CD14-positive monocyte (primary cell): ENCODE measurements around the gene MACROH2A1. TPM values are rescaled to one million over a fixed set of nuclear protein-coding genes. Genes with fewer than 3 reads are reported as not detected.
A peak's percentile ranks its signal among the peaks of the same experiment; 100 is the strongest.

Source experiments
- DNase-seq, 3 donors: peaks; one replicate each; pipeline ENCODE4 v3.0.0-alpha.2; 2011 to 2022
- H2AFZ ChIP-seq: 2 replicates; pipeline ENCODE4 v1.6.0; 2012; ENCODE audit warnings: mild to moderate bottlenecking, low read depth, low read length, inconsistent platforms; ENCODE audit not compliant: insufficient read depth, poor library complexity, severe bottlenecking
- H3K27ac ChIP-seq, 2 donors: 1 replicate in 1 of 2; 2 replicates in 1 of 2; pipeline ENCODE4 v1.5.1; 2012 to 2013; ENCODE audit warnings: low read length in 2 of 2, control low read depth in 1 of 2, inconsistent platforms in 1 of 2, low read depth in 1 of 2, mild to moderate bottlenecking in 1 of 2
- H3K27me3 ChIP-seq, 2 donors: one replicate each; pipeline versions ENCODE4 v1.6.0 to v1.6.1; 2011 to 2013; ENCODE audit warnings: low read length in 2 of 2; ENCODE audit not compliant: control insufficient read depth in 2 of 2, insufficient read depth in 2 of 2
- H3K36me3 ChIP-seq, 2 donors: replicated peaks in 1 of 2; 1 replicate in 1 of 2; 2 replicates in 1 of 2; pipeline versions ENCODE4 v1.5.1 to v1.6.1; 2012 to 2013; ENCODE audit warnings: low read length in 2 of 2, control low read depth in 1 of 2, inconsistent platforms in 1 of 2, mild to moderate bottlenecking in 1 of 2; ENCODE audit not compliant: insufficient read depth in 2 of 2, control insufficient read depth in 1 of 2
- H3K4me1 ChIP-seq, 2 donors: 1 replicate in 1 of 2; 2 replicates in 1 of 2; pipeline versions ENCODE4 v1.5.1 to v1.6.1; 2012 to 2013; ENCODE audit warnings: low read length in 2 of 2, control low read depth in 1 of 2, inconsistent platforms in 1 of 2, mild to moderate bottlenecking in 1 of 2, moderate library complexity in 1 of 2; ENCODE audit not compliant: insufficient read depth in 2 of 2, control insufficient read depth in 1 of 2
- H3K4me2 ChIP-seq: replicated peaks from 2 replicates; pipeline ENCODE3; 2012; ENCODE audit warnings: low read length, moderate library complexity, mild to moderate bottlenecking; ENCODE audit not compliant: poor library complexity, severe bottlenecking; ENCODE audit errors: extremely low read depth
- H3K4me3 ChIP-seq, 3 experiments: fragments of 200-600 bp in 1 of 3; sonication (generic) in 1 of 3; replicated peaks in 1 of 3; 1 replicate in 2 of 3; 2 replicates in 1 of 3; pipeline ENCODE4 v1.5.1; 2011 to 2013; ENCODE audit warnings: low read length in 3 of 3, mild to moderate bottlenecking in 3 of 3, control low read depth in 2 of 3, low read depth in 2 of 3, inconsistent platforms in 1 of 3, moderate library complexity in 1 of 3
- H3K79me2 ChIP-seq: 2 replicates; pipeline ENCODE4 v1.6.0; 2012; ENCODE audit warnings: mild to moderate bottlenecking, control low read depth, inconsistent platforms, low read length, moderate library complexity; ENCODE audit not compliant: insufficient read depth
- H3K9ac ChIP-seq: 2 replicates; pipeline ENCODE4 v1.6.0; 2017; ENCODE audit warnings: low read length, mild to moderate bottlenecking; ENCODE audit not compliant: insufficient read depth, poor library complexity, severe bottlenecking
- H3K9me3 ChIP-seq, 2 donors: replicated peaks in 1 of 2; 1 replicate in 1 of 2; 2 replicates in 1 of 2; pipeline versions ENCODE4 v1.5.1 to v1.6.1; 2012 to 2013; ENCODE audit warnings: low read length in 2 of 2, control low read depth in 1 of 2; ENCODE audit not compliant: control insufficient read depth in 1 of 2, insufficient read depth in 1 of 2
- H4K20me1 ChIP-seq: 2 replicates; pipeline ENCODE4 v1.6.0; 2012; ENCODE audit warnings: mild to moderate bottlenecking, low read length, control low read depth, moderate library complexity; ENCODE audit not compliant: insufficient read depth
- H3K27ac Mint-ChIP-seq, 7 donors: one replicate each; pipeline ENCODE4 v1.8.0; 2020; ENCODE audit warnings: mild to moderate bottlenecking in 7 of 7, mixed read lengths in 7 of 7, moderate library complexity in 6 of 7, inconsistent platforms in 2 of 7
- H3K27me3 Mint-ChIP-seq, 3 donors: one replicate each; pipeline ENCODE4 v1.8.0; 2021 to 2022; ENCODE audit warnings: low read depth in 3 of 3, mild to moderate bottlenecking in 3 of 3, mixed read lengths in 3 of 3, moderate library complexity in 3 of 3, inconsistent platforms in 1 of 3
- H3K36me3 Mint-ChIP-seq, 2 donors: one replicate each; pipeline ENCODE4 v1.8.0; 2020; ENCODE audit warnings: mixed read lengths in 2 of 2, inconsistent platforms in 1 of 2, mild to moderate bottlenecking in 1 of 2
- H3K4me1 Mint-ChIP-seq: one replicate; pipeline ENCODE4 v1.8.0; 2020; ENCODE audit warnings: mild to moderate bottlenecking, mixed read lengths
- H3K4me3 Mint-ChIP-seq, 2 donors: one replicate each; pipeline ENCODE4 v1.8.0; 2020; ENCODE audit warnings: mild to moderate bottlenecking in 2 of 2, mixed read lengths in 2 of 2, moderate library complexity in 1 of 2
- H3K9me3 Mint-ChIP-seq, 7 donors: one replicate each; pipeline ENCODE4 v1.8.0; 2020 to 2022; ENCODE audit warnings: mixed read lengths in 7 of 7, mild to moderate bottlenecking in 6 of 7, moderate library complexity in 6 of 7, inconsistent platforms in 2 of 7
- CTCF ChIP-seq: fragments of 200-600 bp; IDR thresholded peaks from one replicate; pipeline ENCODE4 v1.8.0; 2022; ENCODE audit warnings: antibody characterized with exemption, mild to moderate bottlenecking
- whole genome bisulfite sequencing: methylation state at CpG from one replicate; pipeline ENCODE4 v1.1.5; 2013; ENCODE audit warnings: missing lambda C conversion rate; ENCODE audit not compliant: insufficient coverage; 5-methylcytosine and 5-hydroxymethylcytosine counted together
- intact Hi-C, 2 donors: fragments of 100-400 bp; cut with micrococcal nuclease; formaldehyde crosslinking; loops; one replicate each; pipeline versions ENCODE4 v1.15.0 to v1.15.1; 2023
- polyA minus RNA-seq: library from RNA; depleted of rRNA, polyadenylated mRNA; stranded (reverse); fragments of >200 nt; gene quantifications from 2 replicates; pipeline ENCODE4 v1.2.3, GENCODE V29; 2012
- polyA plus RNA-seq, 3 donors: library from polyadenylated mRNA; depleted of rRNA in 1 of 3; unstranded in 2 of 3; stranded (reverse) in 1 of 3; fragments of 300-500 nt in 2 of 3; fragments of >200 nt in 1 of 3; fragmentation: Illumina TruSeq in 2 of 3; gene quantifications; 1 replicate in 2 of 3; 2 replicates in 1 of 3; pipeline ENCODE4 v1.2.3, GENCODE V29; 2012 to 2021
- total RNA-seq, 12 experiments: library from RNA in 1 of 12; stranded (reverse) in 1 of 12; fragments of 120-200 nt in 1 of 12; gene quantifications; one replicate each; pipeline ENCODE4 v1.2.4 and lab custom pipeline; 2013 to 2026; ENCODE audit warnings: mixed read lengths in 6 of 12, inconsistent platforms in 1 of 12

The MACROH2A1 gene
- 498 TPM for total RNA-seq (2013)
- polyA plus RNA-seq (100 to 1,000 TPM; 352 to 443 (median 440) TPM), polyA minus RNA-seq (414 and 538 TPM in 2 replicates), total RNA-seq (lab: John Stamatoyannopoulos, UW) (117 to 595 (median 500) reads per million in 11 experiments)

GRCh38 chr5:135398855-135399793 is at the start of gene MACROH2A1:
Gene MACROH2A1 (minus strand): TSS chr5:135399231. CDS start chr5:135389093, 10,138 bp downstream.
- intact Hi-C loops = loop anchor here (2.0 to 5.0 kb wide), 4 partner anchors 14 to 58 kb away; no protein-coding TSS in a partner anchor
- peak within 1 kb of the TSS; percentile 79 to 96 (median 96) for H3K4me3 ChIP-seq
- H3K9ac ChIP-seq = peak within 1 kb of the TSS; percentile 96
- peaks cover 33% of the 10 kb centered on the region for H4K20me1 ChIP-seq
- H3K4me1 ChIP-seq = peaks cover 57 to 58% of the 10 kb centered on the region in 2 donors
- Mint-ChIP-seq H3K9me3 (peaks cover 0 to under 1% (median 0%) of the 10 kb centered on the region in 7 donors), H3K4me1 (peaks cover 57% of the 10 kb centered on the region), H3K4me3 (peak within 1 kb of the TSS; percentile 92 to 96), H3K27ac (peak within 1 kb of the TSS; percentile 95 to 100 (median 99)), H3K27me3 (no peaks in the 10 kb centered on the region), H3K36me3 (peaks cover 12 to 22% of the 10 kb centered on the region in 2 donors)
- no peaks in the 10 kb centered on the region for H3K9me3 ChIP-seq
- peak within 1 kb of the TSS; percentile 92 for H3K4me2 ChIP-seq
- WGBS = under 1% methylated on average over 108 of the region's 109 CpGs
- no peaks in the 10 kb centered on the region for H3K36me3 ChIP-seq
- peak within 1 kb of the TSS; percentile 86 for H2AFZ ChIP-seq
- TF ChIP-seq CTCF = no peak
- H3K27ac ChIP-seq = peak within 1 kb of the TSS; percentile 96
- H3K27me3 ChIP-seq = no peaks in the 10 kb centered on the region
- peak; percentile 87 to 89 (median 87) for DNase-seq
- H3K79me2 ChIP-seq = peaks cover 72% of the 10 kb centered on the region

- Histone ChIP-seq H3K9me3 (no peaks in the 10 kb centered on the region), H2AFZ (no peak overlapping the region), H3K4me1 (peaks cover 69 to 77% of the 10 kb centered on the region in 2 donors), H3K4me3 (no peak overlapping the region), H3K27ac (no peak overlapping the region), H3K79me2 (peaks cover 95% of the 10 kb centered on the region), H3K9ac (no peak overlapping the region), H4K20me1 (no peaks in the 10 kb centered on the region), H3K36me3 (no peaks in the 10 kb centered on the region), H3K27me3 (no peaks in the 10 kb centered on the region), H3K4me2 (no peak overlapping the region)
- Mint-ChIP-seq H3K4me1 (peaks cover 79% of the 10 kb centered on the region), H3K36me3 (peaks cover 3 to 13% of the 10 kb centered on the region in 2 donors), H3K4me3 (no peak overlapping the region), H3K27me3 (peaks cover 0 to 6% (median 5%) of the 10 kb centered on the region in 3 donors), H3K27ac (peak overlapping the region in 2 of 7 donors; percentile 42 to 48), H3K9me3 (no peaks in the 10 kb centered on the region)
- intact Hi-C loops = no loop called here
- 86% methylated on average over 1 of the region's 9 CpGs for WGBS
- peak in 1 of 3 donors; percentile 48 for DNase-seq
- TF ChIP-seq CTCF = no peak
Measured at GRCh38 chr5:135448071-135448739, 49.2 kb upstream of the MACROH2A1 start.
